ENCODE measurements around the gene TRPC4AP.

Gene TRPC4AP

GRCh38 chr20:35021063-35021462 is 71.5 kb downstream of the TRPC4AP start:
- Histone ChIP-seq H3K36me3 (ENCODE audit: low read length) (peaks cover 6% of the 10 kb centered on the region; the same call in 1 of the 2 replicates), H3K4me3 (ENCODE audit: insufficient read depth, low read length, poor library complexity, severe bottlenecking) (no peak overlapping the region), H3K27me3 (ENCODE audit: low read length) (no peaks in the 10 kb centered on the region), H3F3A (ENCODE audit: insufficient read depth) (0 out of 2 replicates have a peak, but pooled peaks cover 4% of the 10 kb centered on the region), H3K9ac (ENCODE audit: low read length) (no peak overlapping the region), H3K9me2 (replicated peaks; ENCODE audit: insufficient read depth, low read length) (no peaks in the 10 kb centered on the region), H3K4me2 (ENCODE audit: low read depth, low read length, poor library complexity, severe bottlenecking) (no peak overlapping the region), H2AFZ (ENCODE audit: low read depth, low read length, severe bottlenecking) (no peak overlapping the region), H3K79me2 (ENCODE audit: insufficient read depth, low read length) (no peaks in the 10 kb centered on the region), H3K27ac (ENCODE audit: low read depth, low read length) (no peak overlapping the region), H3K9me3 (ENCODE audit: insufficient read depth, low read length) (no peaks in the 10 kb centered on the region), H4K20me1 (ENCODE audit: low read depth, low read length) (no peaks in the 10 kb centered on the region)
- TF ChIP-seq EZH2phosphoT487 (conservative IDR thresholded peaks at IDR 0.05; ENCODE audit: low read length), result no peak

DNA sequence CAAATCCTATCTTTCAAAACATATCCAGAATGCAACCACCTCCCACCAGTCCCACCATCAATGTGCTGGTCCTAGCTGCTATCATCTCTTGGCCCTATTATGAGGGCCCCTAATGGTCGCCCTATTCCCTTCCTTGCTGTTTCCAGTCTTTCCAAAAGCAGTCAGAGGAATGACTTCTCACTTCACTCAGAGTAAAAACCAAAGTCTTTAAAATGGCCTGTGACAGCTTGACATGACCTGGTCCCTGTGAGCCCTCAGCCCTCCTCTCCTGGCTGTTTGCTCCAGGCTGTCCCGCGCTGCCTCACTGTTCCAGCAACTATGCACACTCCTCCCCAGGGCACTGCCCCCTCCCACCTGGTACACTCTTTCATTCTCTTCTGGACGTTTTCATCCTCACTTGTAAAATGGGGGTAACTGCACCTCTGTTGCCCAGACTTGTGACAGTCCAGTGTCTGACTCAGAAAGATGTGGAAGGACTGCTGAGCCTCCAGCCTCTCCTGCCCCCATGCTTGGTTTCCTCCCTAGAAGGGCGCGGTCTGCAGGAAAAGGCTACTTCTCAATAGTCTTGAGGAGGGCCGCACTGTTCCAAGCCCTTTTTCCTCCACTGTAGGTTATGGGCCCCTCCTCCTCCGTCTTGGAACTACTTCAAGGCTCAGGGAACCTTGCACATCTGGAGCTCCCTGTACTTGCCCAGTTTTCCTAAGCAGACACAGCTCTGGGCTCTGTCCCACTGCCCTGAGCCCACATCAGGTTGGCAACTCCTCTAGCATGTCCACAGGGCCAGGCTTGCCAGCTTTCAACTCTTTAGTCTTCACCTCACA is 72.3 kb downstream of the TRPC4AP start:
- no peaks in the 10 kb centered on the region for H3F3A ChIP-seq (ENCODE audit: insufficient read depth)
- no peak overlapping the region for H2AFZ ChIP-seq (ENCODE audit: low read depth, low read length, severe bottlenecking)
- H3K9me2 ChIP-seq (replicated peaks; ENCODE audit: insufficient read depth, low read length), result no peaks in the 10 kb centered on the region
- no peak overlapping the region for H3K27ac ChIP-seq (ENCODE audit: low read depth, low read length)
- TF ChIP-seq EZH2phosphoT487 (conservative IDR thresholded peaks at IDR 0.05; ENCODE audit: low read length) (no peak), CTCF (IDR thresholded peaks at IDR 0.05; ENCODE audit: insufficient read depth, low read length, poor library complexity, severe bottlenecking) (no peak)
- H3K9me3 ChIP-seq (ENCODE audit: insufficient read depth, low read length), result no peaks in the 10 kb centered on the region
- no peak overlapping the region for H3K4me3 ChIP-seq (ENCODE audit: insufficient read depth, low read length, poor library complexity, severe bottlenecking)
- H3K36me3 ChIP-seq (ENCODE audit: low read length), result no peaks in the 10 kb centered on the region; the same call in 1 of the 2 replicates
- no peaks in the 10 kb centered on the region for H4K20me1 ChIP-seq (ENCODE audit: low read depth, low read length)
- no peaks in the 10 kb centered on the region for H3K79me2 ChIP-seq (ENCODE audit: insufficient read depth, low read length)
- no peaks in the 10 kb centered on the region for H3K27me3 ChIP-seq (ENCODE audit: low read length)
- no peak overlapping the region for H3K4me2 ChIP-seq (ENCODE audit: low read depth, low read length, poor library complexity, severe bottlenecking)
- H3K9ac ChIP-seq (ENCODE audit: low read length), result no peak overlapping the region

- Histone ChIP-seq H4K20me1 (ENCODE audit: low read depth, low read length) (no peaks in the 10 kb centered on the region), H3K36me3 (ENCODE audit: low read length) (no peaks in the 10 kb centered on the region; the same call in 1 of the 2 replicates), H2AFZ (ENCODE audit: low read depth, low read length, severe bottlenecking) (no peak overlapping the region)
These were observed 73.8 kb downstream of the TRPC4AP start for GRCh38 chr20:35018590-35019371.

More at GRCh38 chr20:35018590-35019371, 73.8 kb downstream of the TRPC4AP start:
- Histone ChIP-seq H3K79me2 (ENCODE audit: insufficient read depth, low read length) (no peaks in the 10 kb centered on the region), H3K27me3 (ENCODE audit: low read length) (no peaks in the 10 kb centered on the region), H3K4me3 (ENCODE audit: insufficient read depth, low read length, poor library complexity, severe bottlenecking) (no peak overlapping the region), H3K9me2 (replicated peaks; ENCODE audit: insufficient read depth, low read length) (no peaks in the 10 kb centered on the region), H3F3A (ENCODE audit: insufficient read depth) (no peaks in the 10 kb centered on the region), H3K4me2 (ENCODE audit: low read depth, low read length, poor library complexity, severe bottlenecking) (no peak overlapping the region), H3K9ac (ENCODE audit: low read length) (no peak overlapping the region), H3K9me3 (ENCODE audit: insufficient read depth, low read length) (no peaks in the 10 kb centered on the region), H3K27ac (ENCODE audit: low read depth, low read length) (no peak overlapping the region)
- TF ChIP-seq EZH2phosphoT487 (conservative IDR thresholded peaks at IDR 0.05; ENCODE audit: low read length), result no peak
- TF ChIP-seq CTCF (IDR thresholded peaks at IDR 0.05; ENCODE audit: insufficient read depth, low read length, poor library complexity, severe bottlenecking), result no peak

Measured in SU-DHL-6 (cell line).